GM18502 (cell line): Measurements from ENCODE around the gene ZRANB3.

Experiments used
- ATAC-seq: cut with Tn5 transposase; IDR thresholded peaks from one replicate; pipeline ENCODE4 v1.9.1; 2021; ENCODE audit warnings: mild to moderate bottlenecking; ENCODE audit not compliant: unreplicated experiment, poor library complexity

Gene ZRANB3

DNA sequence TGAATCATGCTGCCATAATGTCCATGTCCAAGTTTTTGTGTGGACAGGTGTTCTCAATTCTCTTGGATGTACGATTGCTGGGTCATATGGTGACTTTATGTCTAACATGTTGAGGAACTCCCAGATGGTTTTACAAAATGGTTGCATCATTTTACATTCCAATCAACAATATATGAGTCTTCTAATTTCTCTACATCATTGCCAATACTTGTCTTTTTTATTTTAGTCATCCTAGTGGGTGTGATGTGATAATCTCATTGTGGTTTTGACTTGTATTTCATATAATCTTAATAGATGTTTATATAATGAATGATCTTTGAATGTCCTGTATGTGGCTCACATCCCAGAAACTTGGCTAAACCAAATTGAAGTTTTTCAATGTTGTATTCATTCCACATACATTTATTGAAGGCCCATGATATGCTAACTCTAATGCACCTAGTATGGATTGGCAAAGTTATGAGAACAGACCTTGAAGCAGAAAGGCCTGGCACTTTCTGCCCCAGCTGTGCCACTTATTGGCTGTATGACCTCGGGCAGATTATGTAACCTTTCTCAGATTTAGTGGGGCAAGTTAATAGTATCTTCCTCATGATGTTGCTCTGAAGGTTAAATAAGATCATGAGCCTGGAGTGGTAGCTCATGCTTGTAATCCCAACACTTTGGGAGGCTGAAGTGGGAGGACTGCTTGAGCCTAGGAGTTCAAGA is 273.5 kb downstream of the ZRANB3 start:
- ATAC-seq, result no peak

DNA sequence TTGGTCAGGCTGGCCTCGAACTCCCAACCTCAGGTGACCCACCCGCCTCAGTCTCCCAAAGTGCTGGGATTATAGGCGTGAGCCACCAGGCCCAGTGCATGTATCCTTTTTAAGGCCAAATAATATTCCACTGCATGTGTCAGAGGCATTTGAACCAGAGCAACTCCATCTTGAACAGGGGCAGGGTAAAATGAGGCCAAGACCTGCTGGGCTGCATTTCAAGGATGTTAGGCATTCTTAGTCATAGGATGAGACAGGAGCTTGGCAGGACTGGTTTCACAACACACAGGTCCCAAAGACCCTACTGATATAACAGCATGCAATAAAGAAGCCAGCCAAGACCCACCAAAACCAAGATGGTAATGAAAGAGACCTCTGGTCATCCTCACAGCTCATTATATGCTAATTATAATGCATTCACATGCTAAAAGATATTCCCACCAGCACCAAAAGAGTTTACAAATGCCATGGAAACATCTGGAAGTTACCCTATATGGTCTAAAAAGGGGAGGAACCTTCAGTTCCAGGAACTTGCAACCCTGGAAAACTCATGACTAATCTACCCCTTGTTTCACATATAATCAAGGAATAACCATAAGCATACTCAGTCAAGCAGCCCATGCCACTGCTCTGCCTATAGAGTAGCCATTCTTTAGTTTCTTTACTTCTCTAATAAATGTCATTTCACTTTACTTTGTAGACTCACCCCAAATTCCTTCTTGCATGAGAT is 274.3 kb downstream of the ZRANB3 start:
- no peak for ATAC-seq

DNA sequence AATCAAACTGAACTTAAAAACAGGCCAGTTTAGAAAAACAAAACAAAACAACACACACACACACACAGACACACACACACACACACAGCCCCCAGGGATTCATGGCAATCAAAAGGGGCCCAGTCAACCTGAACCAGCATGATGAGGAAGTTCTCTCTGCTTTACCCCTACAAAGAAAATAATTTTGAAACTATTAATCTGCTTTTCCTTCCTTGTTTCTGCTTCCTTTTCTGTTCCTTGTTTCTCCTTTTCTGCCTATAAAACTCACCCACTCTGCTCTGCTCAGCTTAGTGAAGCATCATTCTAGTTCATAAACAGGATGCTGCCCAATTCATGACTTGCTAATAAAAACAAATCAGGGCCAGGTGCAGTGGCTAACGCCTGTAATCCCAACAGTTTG is 275.8 kb downstream of the ZRANB3 start:
- no peak for ATAC-seq

DNA sequence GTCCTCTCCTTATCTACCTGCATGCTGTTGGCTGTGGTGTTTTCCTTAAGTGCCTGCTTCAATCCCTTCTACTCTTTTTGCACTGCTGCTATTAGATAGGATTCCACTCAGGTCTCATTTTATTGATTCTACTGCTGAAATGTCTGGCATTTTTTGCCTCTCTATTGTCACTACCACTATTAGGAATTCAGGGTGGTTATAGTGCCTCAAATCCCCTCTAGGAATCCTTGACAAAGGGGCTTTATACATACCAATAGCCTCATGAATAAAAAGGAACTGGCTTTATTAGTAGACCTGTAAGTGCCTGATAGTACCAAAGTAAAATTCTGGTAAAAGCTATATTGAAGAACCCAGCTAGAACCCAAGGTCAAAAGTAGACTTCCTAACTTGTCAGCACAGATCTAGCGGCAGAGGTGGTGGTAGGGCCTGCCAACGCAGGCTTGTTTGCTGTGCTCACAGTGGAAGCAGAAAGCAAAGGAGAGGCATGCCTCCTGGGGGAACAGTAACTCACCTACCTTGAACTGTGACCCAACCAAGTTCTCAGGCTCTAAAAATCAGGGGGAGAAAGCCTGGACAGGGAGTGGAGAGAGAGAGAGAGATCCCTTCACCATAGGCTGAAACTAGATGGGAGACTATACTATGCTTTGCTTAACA is 278.1 kb downstream of the ZRANB3 start:
- no peak for ATAC-seq

DNA sequence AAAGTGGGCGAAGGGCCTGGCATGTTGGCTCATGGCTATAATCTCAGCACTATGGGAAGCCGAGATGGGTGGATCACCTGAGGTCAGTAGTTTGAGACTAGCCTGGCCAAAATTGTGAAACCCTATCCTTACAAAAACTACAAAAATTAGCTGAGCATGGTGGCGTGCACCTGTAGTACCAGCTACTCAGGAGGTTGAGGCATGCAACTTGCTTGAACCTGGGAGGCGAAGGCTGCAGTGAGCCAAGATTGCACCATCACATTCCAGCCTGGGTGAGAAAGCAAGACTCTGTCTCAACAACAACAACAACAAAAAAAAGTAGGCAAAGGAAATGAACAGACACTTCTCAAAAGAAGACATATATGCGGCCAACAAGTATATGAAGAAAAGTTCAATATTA is 282.4 kb downstream of the ZRANB3 start:
- ATAC-seq, result no peak

DNA sequence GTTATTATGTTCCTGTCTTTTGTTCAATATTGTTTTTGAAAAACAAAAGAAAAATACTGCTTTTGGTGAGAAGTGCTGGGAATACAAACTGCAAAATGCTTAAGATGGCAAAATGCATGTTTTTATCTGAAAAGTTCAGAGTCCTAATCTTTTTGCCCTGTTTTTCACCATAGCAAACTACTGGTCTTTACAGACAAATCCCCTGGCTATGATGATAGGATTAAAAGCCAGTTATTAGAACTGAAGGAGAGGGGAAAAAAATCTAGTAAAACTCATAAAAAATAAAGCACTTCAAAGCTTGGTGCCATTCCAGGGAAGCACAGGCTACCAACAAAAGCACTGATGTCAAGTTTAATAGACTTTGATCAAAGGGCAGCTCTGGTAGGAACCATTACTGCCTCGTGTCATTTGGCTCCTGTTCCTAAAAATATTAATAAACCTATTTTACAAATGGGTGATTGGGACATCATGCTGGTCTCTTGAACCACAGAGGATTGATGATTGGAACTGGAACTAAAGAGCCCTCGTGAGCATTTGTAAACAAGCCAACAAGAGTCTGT is 284.2 kb downstream of the ZRANB3 start:
- ATAC-seq, result no peak

DNA sequence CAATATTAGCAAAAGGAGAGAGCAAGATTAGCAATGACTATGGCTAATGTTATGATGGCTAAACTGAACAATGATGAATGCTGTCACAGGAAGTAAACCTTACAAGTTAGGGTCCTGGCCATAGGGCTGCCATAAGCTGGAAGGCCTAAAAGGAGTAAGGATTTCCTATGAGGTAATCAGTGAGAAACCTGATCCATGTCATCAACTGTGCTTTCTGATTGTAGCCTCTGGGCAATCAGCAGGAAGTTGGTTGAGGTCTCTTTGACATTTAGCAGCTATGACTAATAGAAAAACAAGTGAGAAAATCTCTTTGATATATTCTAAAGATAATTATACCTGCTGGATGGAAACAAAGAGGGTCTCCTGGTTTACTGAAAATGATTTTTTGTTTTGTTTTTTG is 285.9 kb downstream of the ZRANB3 start:
- no peak for ATAC-seq

DNA sequence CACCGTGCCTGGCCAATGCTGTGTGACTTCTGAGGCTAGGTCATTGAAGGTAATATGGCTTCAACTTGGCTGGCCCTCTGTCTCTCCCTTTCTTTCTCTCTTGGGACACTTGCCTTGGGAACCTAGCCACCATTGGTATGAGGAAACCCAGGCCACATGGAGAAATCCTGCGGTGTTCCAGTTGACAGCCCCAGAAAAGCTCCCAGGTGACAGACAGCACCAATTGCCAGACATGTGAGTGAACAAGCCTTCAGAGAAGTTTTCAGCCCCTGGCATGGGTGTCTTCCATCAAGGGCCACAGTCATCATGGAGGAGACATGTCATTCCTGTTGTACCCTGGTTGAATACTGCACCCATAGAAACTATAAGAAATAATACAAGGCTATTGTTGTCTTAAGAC is 292.4 kb downstream of the ZRANB3 start:
- no peak for ATAC-seq

DNA sequence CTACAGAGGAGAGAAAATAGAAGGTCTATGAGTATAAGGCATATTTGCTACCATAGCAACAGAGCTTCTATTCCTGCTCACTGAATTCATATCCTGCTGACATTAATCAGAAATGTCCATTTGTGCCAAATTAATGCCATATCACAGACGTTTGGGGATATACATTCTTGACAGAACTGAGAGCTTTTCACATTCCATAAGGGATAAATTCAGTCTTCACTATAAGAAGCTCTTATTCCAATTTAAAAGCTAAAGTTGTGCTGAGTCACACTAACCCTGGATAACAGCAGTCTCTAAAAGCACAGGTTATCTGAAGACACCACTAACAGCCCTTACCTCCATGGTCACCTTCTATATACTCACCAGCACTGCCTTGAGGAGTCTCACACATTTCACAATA is 300.9 kb downstream of the ZRANB3 start:
- no peak for ATAC-seq

DNA sequence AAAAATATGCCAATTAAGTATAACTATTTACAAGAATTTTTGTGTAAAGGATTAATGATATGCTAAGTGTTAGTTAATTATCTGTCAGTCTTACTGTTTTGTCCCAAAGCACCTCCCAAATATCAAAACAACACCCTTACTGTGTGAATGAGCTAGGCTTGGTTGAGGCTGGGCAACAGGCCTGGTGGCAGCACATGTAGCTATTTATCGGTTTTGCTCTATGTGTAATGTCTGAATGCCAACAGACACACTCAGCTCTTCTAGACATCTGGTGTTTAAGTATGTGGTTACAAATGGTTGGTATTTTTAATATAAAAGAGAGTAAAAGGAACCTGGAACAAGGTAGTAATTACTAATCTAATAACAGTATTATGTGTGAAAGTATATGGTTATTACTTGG is 303.6 kb downstream of the ZRANB3 start:
- ATAC-seq, result no peak

DNA sequence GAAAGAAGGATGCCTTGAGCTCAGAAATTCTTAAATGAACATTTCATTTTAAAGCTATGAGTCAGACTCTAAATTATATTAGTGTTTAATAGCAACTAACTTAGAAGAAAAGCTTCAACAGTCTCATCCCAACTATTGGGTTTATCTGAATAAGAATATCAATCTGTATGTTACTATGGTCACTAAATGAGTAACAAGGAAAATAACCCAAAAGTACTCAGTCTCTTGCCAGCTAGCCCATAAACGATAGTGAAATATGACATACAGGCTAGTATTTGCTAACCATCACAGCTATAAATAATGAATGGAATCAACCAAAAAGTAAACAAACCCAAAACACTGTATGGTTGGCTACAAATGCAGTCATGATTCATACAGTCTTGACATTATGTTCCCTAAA is 304.1 kb downstream of the ZRANB3 start:
- no peak for ATAC-seq

DNA sequence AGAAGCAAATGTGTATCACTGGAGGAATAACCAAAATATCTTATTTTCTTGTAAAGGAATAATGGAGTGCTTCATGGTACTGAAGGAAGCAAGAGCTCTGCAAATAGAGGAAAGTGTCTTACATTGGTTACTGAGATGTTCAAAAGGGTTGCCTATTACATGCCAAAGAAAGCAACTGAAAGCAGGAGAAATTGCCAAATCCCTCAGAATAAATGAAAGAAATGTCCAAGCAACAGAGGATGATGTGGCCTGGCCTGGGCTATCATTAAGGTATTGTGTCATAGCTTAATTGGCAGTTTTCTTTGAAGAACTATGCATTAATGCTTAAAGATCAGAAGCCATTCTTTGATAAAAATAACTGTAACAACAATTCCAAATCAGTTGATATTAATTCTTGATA is 305.2 kb downstream of the ZRANB3 start:
- ATAC-seq, result no peak

DNA sequence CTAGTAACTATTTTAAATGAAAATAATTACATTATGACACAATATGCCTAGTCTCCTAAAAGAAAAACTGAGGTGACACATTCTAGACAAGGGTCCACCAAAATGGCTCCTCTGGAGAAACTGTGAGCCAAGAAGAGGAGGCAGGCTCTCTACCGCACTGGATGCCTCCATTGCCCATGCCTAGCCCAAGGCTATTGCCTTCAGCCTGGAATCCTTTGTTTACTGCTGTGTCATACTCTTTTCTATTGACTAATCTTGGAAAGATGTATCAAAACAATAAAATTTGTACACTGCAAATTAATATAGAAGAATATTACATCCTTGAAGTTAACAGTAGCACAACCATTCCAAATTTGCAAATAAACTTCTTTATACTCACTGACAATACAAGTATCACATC is 311.8 kb downstream of the ZRANB3 start:
- no peak for ATAC-seq

DNA sequence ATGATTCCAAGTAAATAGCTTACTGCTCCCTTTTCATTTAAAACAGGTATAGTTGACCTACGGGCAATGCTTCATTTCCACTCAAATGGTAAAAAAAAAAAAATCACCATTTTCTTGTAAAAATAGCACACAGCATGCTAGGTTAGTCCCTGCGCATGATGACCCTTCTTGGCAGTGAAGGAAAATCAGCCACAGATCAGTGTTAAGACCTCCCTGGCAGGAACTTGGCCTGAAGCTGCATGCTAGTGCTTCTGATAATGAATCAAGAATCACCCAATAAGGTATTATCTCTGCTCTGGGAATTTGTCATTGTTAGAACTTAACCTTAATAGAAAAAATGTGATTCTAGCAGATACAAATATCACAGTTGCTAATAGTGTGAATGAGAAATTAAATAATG is 312.6 kb downstream of the ZRANB3 start:
- ATAC-seq, result no peak

DNA sequence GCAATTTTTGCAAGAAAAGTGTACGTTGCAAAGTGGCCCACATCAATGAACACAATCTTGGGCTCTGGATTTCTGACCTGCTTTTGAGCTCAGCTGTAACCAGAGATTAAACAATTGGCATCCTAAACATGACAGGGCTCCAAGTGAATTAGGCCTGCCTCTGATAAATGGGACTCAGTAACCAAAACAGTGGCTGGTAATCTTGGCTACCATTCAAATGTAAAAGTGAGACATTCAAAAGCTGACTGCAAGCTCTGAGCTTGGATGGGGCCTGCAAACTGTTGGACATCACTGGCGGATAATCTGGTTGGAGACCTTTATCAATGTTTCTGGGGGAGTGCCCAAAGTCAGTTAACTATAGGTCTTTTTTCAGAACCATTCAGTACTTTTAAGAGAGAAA is 318.3 kb downstream of the ZRANB3 start:
- ATAC-seq, result no peak

DNA sequence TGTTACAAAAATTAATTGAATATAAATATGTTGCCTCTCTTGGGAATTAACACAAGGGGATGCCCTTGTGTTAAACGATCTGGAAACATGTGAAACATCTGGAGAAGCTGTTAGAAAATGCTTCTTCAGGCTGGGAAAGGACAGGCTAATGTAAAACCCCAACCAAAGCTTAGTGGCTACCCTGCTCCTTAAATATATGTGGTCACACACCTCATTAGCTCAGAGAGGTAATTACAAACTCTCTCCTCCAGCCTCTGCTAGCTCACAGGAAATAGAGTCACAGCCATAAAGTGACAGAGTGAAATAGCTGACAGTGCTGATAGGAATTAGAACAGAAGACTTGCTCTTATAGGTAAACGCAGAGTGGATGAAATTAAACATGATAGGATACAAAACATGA is 323.0 kb downstream of the ZRANB3 start:
- no peak for ATAC-seq

DNA sequence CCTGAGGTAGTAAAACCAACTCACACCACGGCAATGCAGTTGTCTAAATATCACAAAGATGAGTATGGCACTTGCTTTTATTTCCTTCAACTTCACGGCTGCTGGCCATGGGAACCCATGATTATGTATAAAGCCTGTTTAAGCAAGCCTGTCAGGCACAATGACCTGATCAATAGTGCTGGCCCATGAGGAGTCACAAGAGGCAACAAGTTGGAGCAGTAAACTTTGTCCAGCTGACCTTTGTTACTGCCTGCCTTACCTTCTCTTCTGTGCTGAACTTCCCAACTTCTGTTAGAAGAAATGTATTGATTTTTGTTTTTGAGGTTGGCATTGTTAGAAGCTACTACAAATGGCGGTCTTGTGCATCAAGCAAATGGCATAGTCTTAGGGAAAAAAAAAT is 327.1 kb downstream of the ZRANB3 start:
- no peak for ATAC-seq

DNA sequence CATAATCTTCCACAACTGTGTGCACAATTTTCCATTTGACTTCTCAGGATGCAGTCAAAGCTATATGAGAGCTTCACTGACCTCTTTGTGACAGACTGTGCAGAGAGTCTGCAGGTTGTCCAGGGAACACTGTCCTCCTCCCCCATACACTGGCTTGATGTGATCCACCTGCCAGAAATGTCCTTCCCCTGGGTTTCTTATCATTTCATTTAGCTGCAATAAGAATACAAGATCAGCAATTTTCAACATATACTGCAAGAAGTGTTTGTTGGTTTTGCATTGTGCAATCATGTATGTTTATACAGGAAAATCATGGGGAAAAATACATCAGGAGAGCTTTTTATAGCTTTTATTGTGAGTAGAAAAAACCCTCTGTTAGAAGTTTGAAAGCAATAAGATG is 328.3 kb downstream of the ZRANB3 start:
- no peak for ATAC-seq

DNA sequence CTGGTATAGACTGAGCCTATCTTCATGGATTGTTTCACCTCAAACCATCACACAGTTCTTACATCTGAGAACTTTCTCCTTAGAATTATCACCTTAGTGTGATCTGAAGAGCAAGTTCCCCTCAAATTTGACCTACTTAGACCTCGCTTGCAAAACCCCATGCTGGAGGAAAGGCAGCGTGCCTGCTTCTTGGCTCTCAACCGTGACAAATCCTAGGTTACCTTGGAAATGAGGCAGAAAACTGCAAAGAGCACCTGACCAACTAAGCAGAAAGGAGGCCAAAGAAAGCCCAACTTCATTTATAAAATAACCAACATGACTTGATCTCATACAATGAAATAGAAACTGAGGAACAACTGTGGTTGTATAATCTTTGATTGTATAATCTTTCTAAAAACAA is 332.5 kb downstream of the ZRANB3 start:
- ATAC-seq, result no peak

DNA sequence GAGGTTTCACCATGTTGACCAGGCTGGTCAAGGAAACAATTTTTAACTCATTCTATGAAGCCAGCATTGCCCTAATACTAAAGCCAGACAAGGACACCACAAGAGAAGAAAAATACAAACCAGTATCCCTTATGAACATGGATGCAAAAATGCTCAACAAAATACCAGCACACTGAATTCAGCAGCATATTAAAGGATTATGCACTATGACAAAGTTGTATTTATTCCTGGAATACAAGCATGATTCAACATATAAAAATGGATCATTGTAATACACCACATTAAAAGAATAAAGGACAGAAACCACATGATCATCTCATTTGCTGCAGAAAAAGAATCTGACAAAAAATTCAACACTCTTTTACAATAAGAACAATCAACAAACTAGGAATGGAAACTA is 340.2 kb downstream of the ZRANB3 start:
- ATAC-seq, result no peak

DNA sequence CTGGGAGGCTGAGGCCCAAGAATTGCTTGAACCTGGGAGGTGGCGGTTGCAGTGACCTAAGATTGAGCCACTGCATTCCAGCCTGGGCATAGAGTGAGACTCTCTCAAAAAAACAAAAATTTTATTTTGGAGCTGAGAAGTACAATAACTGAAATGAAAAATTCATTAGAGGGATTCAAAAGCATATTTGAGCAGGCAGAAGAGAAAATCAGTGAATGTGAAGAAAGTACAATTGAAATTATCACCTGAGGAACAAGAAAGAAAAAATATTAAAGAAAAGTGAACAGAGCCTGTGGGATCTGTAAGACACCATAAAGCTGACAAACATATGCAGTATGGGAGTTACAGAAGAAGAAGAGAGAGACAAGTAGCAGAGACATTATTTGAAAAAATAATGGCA is 341.9 kb downstream of the ZRANB3 start:
- ATAC-seq, result no peak
